WTC11 (cell line): ENCODE measurements around the gene MAMDC2. TPM values are rescaled to one million over a fixed set of nuclear protein-coding genes. Genes with fewer than 3 reads are reported as not detected.

Source experiments
- ATAC-seq: fragments of 200-7000 bp; cut with Tn5 transposase; 2 replicates; pipeline ENCODE4 v1.10.0; 2021; ENCODE audit warnings: mild to moderate bottlenecking, moderate library complexity
- CTCF ChIA-PET: fragments of 300-600 bp; sonication (Branson Sonifier 250); formaldehyde crosslinking; loops from one replicate; lab custom pipeline; 2021; ENCODE audit warnings: antibody characterized with exemption; lab: Charles Lee
- POLR2A ChIA-PET: fragments of 350-600 bp; sonication (Branson Sonifier 250); formaldehyde crosslinking; loops from one replicate; lab custom pipeline; 2021; ENCODE audit warnings: antibody characterized with exemption; lab: Charles Lee
- DNase-seq: peaks from one replicate; pipeline ENCODE4 v3.0.0; 2021; ENCODE audit warnings: low spot score
- H3K27ac Mint-ChIP-seq: 2 replicates; pipeline ENCODE4 v1.8.0; 2021; ENCODE audit warnings: mixed read lengths
- H3K27me3 Mint-ChIP-seq: 2 replicates; pipeline ENCODE4 v1.8.0; 2021; ENCODE audit warnings: low read depth, mild to moderate bottlenecking, moderate library complexity, mixed read lengths
- H3K36me3 Mint-ChIP-seq: 2 replicates; pipeline ENCODE4 v1.8.0; 2021; ENCODE audit warnings: mixed read lengths
- H3K4me1 Mint-ChIP-seq: 2 replicates; pipeline ENCODE4 v1.8.0; 2022; ENCODE audit warnings: mixed read lengths
- H3K4me3 Mint-ChIP-seq: 2 replicates; pipeline ENCODE4 v1.8.0; 2021; ENCODE audit warnings: mild to moderate bottlenecking, moderate library complexity, mixed read lengths
- H3K9me3 Mint-ChIP-seq: 2 replicates; pipeline ENCODE4 v1.8.0; 2021; ENCODE audit warnings: mixed read lengths
- ATF1 ChIP-seq: sonication (generic); formaldehyde crosslinking; IDR thresholded peaks from 2 replicates; pipeline ENCODE4 v1.8.1; 2023; ENCODE audit warnings: mild to moderate bottlenecking, moderate library complexity, missing genetic modification reagents
- CREM ChIP-seq: sonication (generic); formaldehyde crosslinking; IDR thresholded peaks from 2 replicates; pipeline ENCODE4 v1.8.1; 2022; ENCODE audit warnings: mild to moderate bottlenecking, missing genetic modification reagents, moderate library complexity
- ELF4 ChIP-seq: sonication (generic); formaldehyde crosslinking; IDR thresholded peaks from 2 replicates; pipeline ENCODE4 v1.8.1; 2022; ENCODE audit warnings: low read depth, mild to moderate bottlenecking, moderate library complexity, missing genetic modification reagents
- FOXJ3 ChIP-seq: sonication (generic); formaldehyde crosslinking; IDR thresholded peaks from 2 replicates; pipeline ENCODE4 v1.9.0; 2021; ENCODE audit warnings: missing genetic modification reagents, mild to moderate bottlenecking, borderline replicate concordance
- GRHL2 ChIP-seq: fragments of 250-450 bp; sonication (Bioruptor Pico); IDR thresholded peaks from 2 replicates; pipeline ENCODE4 v1.8.0; 2022; ENCODE audit warnings: mild to moderate bottlenecking, moderate library complexity; ENCODE audit not compliant: insufficient replicate concordance, severe bottlenecking
- JAZF1 ChIP-seq: fragments of 250-450 bp; sonication (Bioruptor Pico); IDR thresholded peaks from 2 replicates; pipeline ENCODE4 v1.9.0; 2021; ENCODE audit warnings: moderate library complexity, mild to moderate bottlenecking, inconsistent platforms
- MXD4 ChIP-seq: fragments of 250-450 bp; sonication (Bioruptor Pico); IDR thresholded peaks from 2 replicates; pipeline ENCODE4 v1.8.0; 2021; ENCODE audit warnings: mild to moderate bottlenecking, moderate library complexity, borderline replicate concordance
- NR1H2 ChIP-seq: sonication (generic); formaldehyde crosslinking; IDR thresholded peaks from 2 replicates; pipeline ENCODE4 v1.9.0; 2021; ENCODE audit warnings: mild to moderate bottlenecking, moderate library complexity, missing genetic modification reagents
- OVOL2 ChIP-seq: fragments of 250-450 bp; sonication (Bioruptor Pico); IDR thresholded peaks from 2 replicates; pipeline ENCODE4 v1.9.0; 2021; ENCODE audit warnings: mild to moderate bottlenecking, borderline replicate concordance
- TP53 ChIP-seq: sonication (generic); formaldehyde crosslinking; IDR thresholded peaks from 2 replicates; pipeline ENCODE4 v1.8.1; 2023; ENCODE audit warnings: mild to moderate bottlenecking, missing genetic modification reagents
- ZBTB21 ChIP-seq: sonication (generic); formaldehyde crosslinking; IDR thresholded peaks from 2 replicates; pipeline ENCODE4 v1.8.1; 2023; ENCODE audit warnings: mild to moderate bottlenecking, missing genetic modification reagents, borderline replicate concordance
- ZNF138 ChIP-seq: sonication (generic); formaldehyde crosslinking; conservative IDR thresholded peaks from 2 replicates; pipeline ENCODE4 v1.8.1; 2022; ENCODE audit warnings: mild to moderate bottlenecking, moderate library complexity, missing genetic modification reagents
- ZNF232 ChIP-seq: sonication (generic); formaldehyde crosslinking; IDR thresholded peaks from 2 replicates; pipeline ENCODE4 v1.8.0; 2022; ENCODE audit warnings: mild to moderate bottlenecking, missing genetic modification reagents
- ZNF263 ChIP-seq: sonication (generic); formaldehyde crosslinking; IDR thresholded peaks from 2 replicates; pipeline ENCODE4 v1.8.1; 2022; ENCODE audit warnings: low read depth, mild to moderate bottlenecking, moderate library complexity, missing genetic modification reagents
- ZNF317 ChIP-seq: sonication (generic); formaldehyde crosslinking; IDR thresholded peaks from 2 replicates; pipeline ENCODE4 v1.8.1; 2023; ENCODE audit warnings: low read depth, mild to moderate bottlenecking, moderate library complexity, missing genetic modification reagents, borderline replicate concordance
- ZNF416 ChIP-seq: fragments of 250-450 bp; sonication (Bioruptor Pico); IDR thresholded peaks from 2 replicates; pipeline ENCODE4 v1.9.0; 2021; ENCODE audit warnings: mild to moderate bottlenecking, inconsistent platforms
- ZNF671 ChIP-seq: fragments of 250-450 bp; sonication (Bioruptor Pico); IDR thresholded peaks from 2 replicates; pipeline ENCODE4 v1.8.0; 2021; ENCODE audit warnings: mild to moderate bottlenecking
- total RNA-seq: library from RNA; stranded (reverse); gene quantifications from 3 replicates; pipeline ENCODE4 v1.2.3, GENCODE V29; 2021
- TF ChIP-seq, protein P1 (sequence below): fragments of 250-450 bp; sonication (Bioruptor Pico); IDR thresholded peaks from 2 replicates; pipeline ENCODE4 v1.9.0; 2021; ENCODE audit warnings: mild to moderate bottlenecking, borderline replicate concordance
- TF ChIP-seq, protein P2 (sequence below): fragments of 200-600 bp; IDR thresholded peaks from 2 replicates; pipeline ENCODE4 v1.8.0; 2022; ENCODE audit warnings: antibody characterized with exemption
- TF ChIP-seq, protein P3 (sequence below): sonication (generic); formaldehyde crosslinking; IDR thresholded peaks from 2 replicates; pipeline ENCODE4 v1.8.0; 2022; ENCODE audit warnings: mild to moderate bottlenecking, missing genetic modification reagents
- TF ChIP-seq, protein P4 (sequence below): sonication (generic); formaldehyde crosslinking; IDR thresholded peaks from 2 replicates; pipeline ENCODE4 v1.8.1; 2022; ENCODE audit warnings: mild to moderate bottlenecking, missing genetic modification reagents, moderate library complexity, borderline replicate concordance
- TF ChIP-seq, protein P5 (sequence below): sonication (generic); formaldehyde crosslinking; IDR thresholded peaks from 2 replicates; pipeline ENCODE4 v1.8.0; 2023; ENCODE audit warnings: missing genetic modification reagents, mild to moderate bottlenecking, borderline replicate concordance

MAMDC2 gene
- total RNA-seq, 1 experiment from 2014 or later = 6.0 TPM

DNA sequence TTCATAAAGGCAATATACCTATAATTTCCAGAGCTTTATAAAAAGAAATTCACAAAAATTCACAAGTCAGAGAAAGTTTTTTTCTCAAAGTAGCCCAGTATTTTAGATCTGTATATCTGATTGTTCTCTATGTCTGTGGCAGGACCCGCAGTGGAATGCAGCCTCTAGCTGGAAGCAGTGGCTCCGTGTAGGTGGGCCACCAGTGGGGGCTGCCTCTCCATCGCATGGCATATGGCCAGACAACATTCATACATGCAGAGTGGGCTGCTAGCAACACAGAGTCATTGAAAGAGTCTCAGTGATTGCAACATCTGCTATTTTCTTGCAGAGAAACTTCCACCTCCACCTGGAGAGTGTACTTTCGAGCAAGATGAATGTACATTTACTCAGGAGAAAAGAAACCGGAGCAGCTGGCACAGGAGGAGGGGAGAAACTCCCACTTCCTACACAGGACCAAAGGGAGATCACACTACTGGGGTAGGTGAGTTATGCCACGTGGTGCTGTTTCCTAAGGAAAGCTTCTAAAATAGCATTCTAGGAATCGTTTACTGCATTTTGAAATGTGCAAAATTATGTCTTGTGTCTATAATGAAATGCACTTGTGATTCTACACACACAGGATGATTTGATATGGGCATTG is 126.6 kb downstream of the MAMDC2 start (continued):
- TF ChIP-seq, protein P1, sequence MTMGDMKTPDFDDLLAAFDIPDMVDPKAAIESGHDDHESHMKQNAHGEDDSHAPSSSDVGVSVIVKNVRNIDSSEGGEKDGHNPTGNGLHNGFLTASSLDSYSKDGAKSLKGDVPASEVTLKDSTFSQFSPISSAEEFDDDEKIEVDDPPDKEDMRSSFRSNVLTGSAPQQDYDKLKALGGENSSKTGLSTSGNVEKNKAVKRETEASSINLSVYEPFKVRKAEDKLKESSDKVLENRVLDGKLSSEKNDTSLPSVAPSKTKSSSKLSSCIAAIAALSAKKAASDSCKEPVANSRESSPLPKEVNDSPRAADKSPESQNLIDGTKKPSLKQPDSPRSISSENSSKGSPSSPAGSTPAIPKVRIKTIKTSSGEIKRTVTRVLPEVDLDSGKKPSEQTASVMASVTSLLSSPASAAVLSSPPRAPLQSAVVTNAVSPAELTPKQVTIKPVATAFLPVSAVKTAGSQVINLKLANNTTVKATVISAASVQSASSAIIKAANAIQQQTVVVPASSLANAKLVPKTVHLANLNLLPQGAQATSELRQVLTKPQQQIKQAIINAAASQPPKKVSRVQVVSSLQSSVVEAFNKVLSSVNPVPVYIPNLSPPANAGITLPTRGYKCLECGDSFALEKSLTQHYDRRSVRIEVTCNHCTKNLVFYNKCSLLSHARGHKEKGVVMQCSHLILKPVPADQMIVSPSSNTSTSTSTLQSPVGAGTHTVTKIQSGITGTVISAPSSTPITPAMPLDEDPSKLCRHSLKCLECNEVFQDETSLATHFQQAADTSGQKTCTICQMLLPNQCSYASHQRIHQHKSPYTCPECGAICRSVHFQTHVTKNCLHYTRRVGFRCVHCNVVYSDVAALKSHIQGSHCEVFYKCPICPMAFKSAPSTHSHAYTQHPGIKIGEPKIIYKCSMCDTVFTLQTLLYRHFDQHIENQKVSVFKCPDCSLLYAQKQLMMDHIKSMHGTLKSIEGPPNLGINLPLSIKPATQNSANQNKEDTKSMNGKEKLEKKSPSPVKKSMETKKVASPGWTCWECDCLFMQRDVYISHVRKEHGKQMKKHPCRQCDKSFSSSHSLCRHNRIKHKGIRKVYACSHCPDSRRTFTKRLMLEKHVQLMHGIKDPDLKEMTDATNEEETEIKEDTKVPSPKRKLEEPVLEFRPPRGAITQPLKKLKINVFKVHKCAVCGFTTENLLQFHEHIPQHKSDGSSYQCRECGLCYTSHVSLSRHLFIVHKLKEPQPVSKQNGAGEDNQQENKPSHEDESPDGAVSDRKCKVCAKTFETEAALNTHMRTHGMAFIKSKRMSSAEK = no peak
- TF ChIP-seq FOXJ3 (no peak), ZNF671 (CRISPR knock-in tag) (no peak)

DNA sequence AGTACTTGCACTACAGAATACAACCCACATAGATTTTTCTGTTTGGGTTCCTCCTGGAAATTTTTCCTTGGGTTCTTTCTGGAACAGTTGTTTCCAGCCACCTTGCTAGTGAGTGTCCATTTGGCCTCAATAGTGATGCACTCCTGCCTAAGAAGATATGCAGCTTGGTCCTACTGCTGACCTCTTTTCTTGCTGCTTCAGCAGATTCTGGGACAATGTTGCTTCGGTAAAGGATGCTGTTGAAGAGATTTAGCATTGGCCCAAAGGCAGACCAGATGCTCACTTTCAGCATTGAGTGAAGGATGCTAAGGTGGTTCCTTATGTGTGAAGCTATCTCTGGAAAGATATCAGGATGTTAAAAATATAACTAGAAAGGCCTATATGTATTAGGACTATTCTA is 128.9 kb downstream of the MAMDC2 start:
- Mint-ChIP-seq H3K27me3 (no peaks in the 10 kb centered on the region), H3K27ac (no peak overlapping the region), H3K36me3 (no peaks in the 10 kb centered on the region), H3K4me1 (no peaks in the 10 kb centered on the region), H3K9me3 (no peaks in the 10 kb centered on the region), H3K4me3 (no peak overlapping the region)
- ChIA-PET CTCF (no interaction called here), POLR2A (no interaction called here)
- DNase-seq (no peak), ATAC-seq (no peak)
- TF ChIP-seq, protein P2, sequence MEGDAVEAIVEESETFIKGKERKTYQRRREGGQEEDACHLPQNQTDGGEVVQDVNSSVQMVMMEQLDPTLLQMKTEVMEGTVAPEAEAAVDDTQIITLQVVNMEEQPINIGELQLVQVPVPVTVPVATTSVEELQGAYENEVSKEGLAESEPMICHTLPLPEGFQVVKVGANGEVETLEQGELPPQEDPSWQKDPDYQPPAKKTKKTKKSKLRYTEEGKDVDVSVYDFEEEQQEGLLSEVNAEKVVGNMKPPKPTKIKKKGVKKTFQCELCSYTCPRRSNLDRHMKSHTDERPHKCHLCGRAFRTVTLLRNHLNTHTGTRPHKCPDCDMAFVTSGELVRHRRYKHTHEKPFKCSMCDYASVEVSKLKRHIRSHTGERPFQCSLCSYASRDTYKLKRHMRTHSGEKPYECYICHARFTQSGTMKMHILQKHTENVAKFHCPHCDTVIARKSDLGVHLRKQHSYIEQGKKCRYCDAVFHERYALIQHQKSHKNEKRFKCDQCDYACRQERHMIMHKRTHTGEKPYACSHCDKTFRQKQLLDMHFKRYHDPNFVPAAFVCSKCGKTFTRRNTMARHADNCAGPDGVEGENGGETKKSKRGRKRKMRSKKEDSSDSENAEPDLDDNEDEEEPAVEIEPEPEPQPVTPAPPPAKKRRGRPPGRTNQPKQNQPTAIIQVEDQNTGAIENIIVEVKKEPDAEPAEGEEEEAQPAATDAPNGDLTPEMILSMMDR = no peak
- TF ChIP-seq, protein P3, sequence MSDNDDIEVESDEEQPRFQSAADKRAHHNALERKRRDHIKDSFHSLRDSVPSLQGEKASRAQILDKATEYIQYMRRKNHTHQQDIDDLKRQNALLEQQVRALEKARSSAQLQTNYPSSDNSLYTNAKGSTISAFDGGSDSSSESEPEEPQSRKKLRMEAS (CRISPR knock-in tag) = no peak
- TF ChIP-seq, protein P4, sequence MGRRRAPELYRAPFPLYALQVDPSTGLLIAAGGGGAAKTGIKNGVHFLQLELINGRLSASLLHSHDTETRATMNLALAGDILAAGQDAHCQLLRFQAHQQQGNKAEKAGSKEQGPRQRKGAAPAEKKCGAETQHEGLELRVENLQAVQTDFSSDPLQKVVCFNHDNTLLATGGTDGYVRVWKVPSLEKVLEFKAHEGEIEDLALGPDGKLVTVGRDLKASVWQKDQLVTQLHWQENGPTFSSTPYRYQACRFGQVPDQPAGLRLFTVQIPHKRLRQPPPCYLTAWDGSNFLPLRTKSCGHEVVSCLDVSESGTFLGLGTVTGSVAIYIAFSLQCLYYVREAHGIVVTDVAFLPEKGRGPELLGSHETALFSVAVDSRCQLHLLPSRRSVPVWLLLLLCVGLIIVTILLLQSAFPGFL (CRISPR knock-in tag) = no peak
- TF ChIP-seq, protein P5, sequence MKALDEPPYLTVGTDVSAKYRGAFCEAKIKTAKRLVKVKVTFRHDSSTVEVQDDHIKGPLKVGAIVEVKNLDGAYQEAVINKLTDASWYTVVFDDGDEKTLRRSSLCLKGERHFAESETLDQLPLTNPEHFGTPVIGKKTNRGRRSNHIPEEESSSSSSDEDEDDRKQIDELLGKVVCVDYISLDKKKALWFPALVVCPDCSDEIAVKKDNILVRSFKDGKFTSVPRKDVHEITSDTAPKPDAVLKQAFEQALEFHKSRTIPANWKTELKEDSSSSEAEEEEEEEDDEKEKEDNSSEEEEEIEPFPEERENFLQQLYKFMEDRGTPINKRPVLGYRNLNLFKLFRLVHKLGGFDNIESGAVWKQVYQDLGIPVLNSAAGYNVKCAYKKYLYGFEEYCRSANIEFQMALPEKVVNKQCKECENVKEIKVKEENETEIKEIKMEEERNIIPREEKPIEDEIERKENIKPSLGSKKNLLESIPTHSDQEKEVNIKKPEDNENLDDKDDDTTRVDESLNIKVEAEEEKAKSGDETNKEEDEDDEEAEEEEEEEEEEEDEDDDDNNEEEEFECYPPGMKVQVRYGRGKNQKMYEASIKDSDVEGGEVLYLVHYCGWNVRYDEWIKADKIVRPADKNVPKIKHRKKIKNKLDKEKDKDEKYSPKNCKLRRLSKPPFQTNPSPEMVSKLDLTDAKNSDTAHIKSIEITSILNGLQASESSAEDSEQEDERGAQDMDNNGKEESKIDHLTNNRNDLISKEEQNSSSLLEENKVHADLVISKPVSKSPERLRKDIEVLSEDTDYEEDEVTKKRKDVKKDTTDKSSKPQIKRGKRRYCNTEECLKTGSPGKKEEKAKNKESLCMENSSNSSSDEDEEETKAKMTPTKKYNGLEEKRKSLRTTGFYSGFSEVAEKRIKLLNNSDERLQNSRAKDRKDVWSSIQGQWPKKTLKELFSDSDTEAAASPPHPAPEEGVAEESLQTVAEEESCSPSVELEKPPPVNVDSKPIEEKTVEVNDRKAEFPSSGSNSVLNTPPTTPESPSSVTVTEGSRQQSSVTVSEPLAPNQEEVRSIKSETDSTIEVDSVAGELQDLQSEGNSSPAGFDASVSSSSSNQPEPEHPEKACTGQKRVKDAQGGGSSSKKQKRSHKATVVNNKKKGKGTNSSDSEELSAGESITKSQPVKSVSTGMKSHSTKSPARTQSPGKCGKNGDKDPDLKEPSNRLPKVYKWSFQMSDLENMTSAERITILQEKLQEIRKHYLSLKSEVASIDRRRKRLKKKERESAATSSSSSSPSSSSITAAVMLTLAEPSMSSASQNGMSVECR = no peak
- TF ChIP-seq ZNF671 (CRISPR knock-in tag) = no peak
- TF ChIP-seq ZNF416 = no peak
- no peak for TF ChIP-seq TP53 (CRISPR knock-in tag)
- TF ChIP-seq ELF4 (CRISPR knock-in tag) = no peak
- no peak for TF ChIP-seq CREM (CRISPR knock-in tag)
- TF ChIP-seq ZNF317 (CRISPR knock-in tag) = no peak
- no peak for TF ChIP-seq JAZF1 (CRISPR knock-in tag)
- no peak for TF ChIP-seq ZNF232 (CRISPR knock-in tag)
- TF ChIP-seq ZNF263 (CRISPR knock-in tag) = no peak
- no peak for TF ChIP-seq ZNF138
- no peak for TF ChIP-seq ATF1
- no peak for TF ChIP-seq MXD4 (CRISPR knock-in tag)
- TF ChIP-seq NR1H2 (CRISPR knock-in tag) = no peak
- no peak for TF ChIP-seq OVOL2 (CRISPR knock-in tag)
- TF ChIP-seq GRHL2 (CRISPR knock-in tag) = no peak
- TF ChIP-seq ZBTB21 (CRISPR knock-in tag) = no peak
